H1 (cell line): Measurements from ENCODE around the gene VENTX. TPM values are rescaled to one million over a fixed set of nuclear protein-coding genes. Genes with fewer than 3 reads are reported as not detected.

ENCODE experiments used
- BRCA1 ChIP-seq: IDR thresholded peaks from 2 replicates; pipeline ENCODE4 v1.6.1; 2012; ENCODE audit warnings: low read depth, low read length, improper control_type of control experiment
- CBX8 ChIP-seq: fragments of 300-800, 300-1000 bp; sonication (generic); IDR thresholded peaks from 2 replicates; pipeline ENCODE4 v1.7.1; 2016; ENCODE audit warnings: low read depth, low read length, borderline replicate concordance
- CHD2 ChIP-seq: IDR thresholded peaks from 2 replicates; pipeline ENCODE4 v1.6.1; 2012; ENCODE audit warnings: low read length, improper control_type of control experiment
- EZH2 ChIP-seq: fragments of 200-600 bp; sonication (generic); IDR thresholded peaks from 2 replicates; pipeline ENCODE4 v1.7.1; 2012; ENCODE audit warnings: low read depth, mild to moderate bottlenecking, moderate library complexity, low read length, inconsistent platforms; ENCODE audit not compliant: severe bottlenecking
- RBBP5 ChIP-seq: IDR thresholded peaks from 2 replicates; pipeline ENCODE4 v1.7.1; 2012; ENCODE audit warnings: low read depth, mild to moderate bottlenecking, inconsistent platforms, low read length, moderate library complexity, borderline replicate concordance
- SRF ChIP-seq: IDR thresholded peaks from 2 replicates; pipeline ENCODE4 v1.6.1; 2011; ENCODE audit warnings: mild to moderate bottlenecking, low read depth, low read length, moderate library complexity
- polyA plus RNA-seq, 7 experiments: library from polyadenylated mRNA; depleted of rRNA in 3 of 7; stranded (reverse) in 5 of 7; unstranded in 2 of 7; fragments of >200 nt in 5 of 7; fragments of 200-250 nt in 2 of 7; gene quantifications; 1 replicate in 5 of 7; 2 replicates in 1 of 7; 4 replicates in 1 of 7; pipeline versions ENCODE4 v1.2.1 to v1.2.3, GENCODE V29; 2011 to 2013; ENCODE audit warnings: missing spikeins in 2 of 7, mixed read lengths in 2 of 7
- total RNA-seq: library from RNA; stranded (reverse); fragmentation: NEBNext Ultra II Directional; extraction: Animal tissue kit (Norgen Biotek cat#: 25700); gene quantifications from 2 replicates; pipeline ENCODE4 v1.2.1, GENCODE V29; 2021

VENTX gene
- total and polyA plus RNA-seq, 2 of the 8 experiments (the other 6 are each of a cell fraction or from before 2014, with no cell fraction given) = 5.6 TPM

DNA sequence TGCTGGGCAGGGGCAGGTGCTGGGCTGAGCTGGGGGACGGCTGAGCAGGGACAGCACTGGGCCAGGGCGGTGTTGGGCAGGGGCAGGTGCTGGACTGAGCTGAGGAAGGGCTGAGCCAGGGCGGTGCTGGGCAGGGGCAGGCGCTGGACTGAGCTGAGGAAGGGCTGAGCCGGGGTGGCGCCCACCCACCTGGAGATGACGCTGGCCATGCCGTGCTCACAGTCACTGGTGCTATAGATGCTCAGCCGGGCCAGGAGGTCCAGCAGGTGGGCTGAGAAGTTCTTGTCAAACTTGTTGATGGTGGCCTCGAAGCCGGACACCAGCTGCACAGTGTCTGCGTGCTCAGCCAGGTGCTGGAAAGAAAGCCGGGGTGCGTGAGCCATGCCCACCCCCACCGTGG, 43.4 kb downstream of the VENTX start (continued):
- TF ChIP-seq EZH2 = no peak
- TF ChIP-seq SRF = no peak
- TF ChIP-seq CBX8 = no peak
- TF ChIP-seq BRCA1 = no peak
- TF ChIP-seq CHD2 = no peak
- no peak for TF ChIP-seq RBBP5
- TF ChIP-seq, all 59 proteins: peak for 0
